DOHH2 (cell line): Measurements from ENCODE around the gene IRF2BPL.

ENCODE experiments used
- EZH2phosphoT487 ChIP-seq: fragments of 200-600 bp; sonication (generic); IDR thresholded peaks from 2 replicates; pipeline ENCODE4 v1.6.1; 2017; ENCODE audit warnings: borderline replicate concordance, mild to moderate bottlenecking, antibody characterized with exemption, low read length, moderate library complexity, mixed read lengths
- TF ChIP-seq, protein P1 (sequence below): fragments of 200-600 bp; sonication (generic); IDR thresholded peaks from one replicate; pipeline ENCODE4 v1.5.1; 2014; ENCODE audit warnings: antibody characterized with exemption, mild to moderate bottlenecking, low read depth, low read length; ENCODE audit not compliant: poor library complexity, severe bottlenecking

DNA sequence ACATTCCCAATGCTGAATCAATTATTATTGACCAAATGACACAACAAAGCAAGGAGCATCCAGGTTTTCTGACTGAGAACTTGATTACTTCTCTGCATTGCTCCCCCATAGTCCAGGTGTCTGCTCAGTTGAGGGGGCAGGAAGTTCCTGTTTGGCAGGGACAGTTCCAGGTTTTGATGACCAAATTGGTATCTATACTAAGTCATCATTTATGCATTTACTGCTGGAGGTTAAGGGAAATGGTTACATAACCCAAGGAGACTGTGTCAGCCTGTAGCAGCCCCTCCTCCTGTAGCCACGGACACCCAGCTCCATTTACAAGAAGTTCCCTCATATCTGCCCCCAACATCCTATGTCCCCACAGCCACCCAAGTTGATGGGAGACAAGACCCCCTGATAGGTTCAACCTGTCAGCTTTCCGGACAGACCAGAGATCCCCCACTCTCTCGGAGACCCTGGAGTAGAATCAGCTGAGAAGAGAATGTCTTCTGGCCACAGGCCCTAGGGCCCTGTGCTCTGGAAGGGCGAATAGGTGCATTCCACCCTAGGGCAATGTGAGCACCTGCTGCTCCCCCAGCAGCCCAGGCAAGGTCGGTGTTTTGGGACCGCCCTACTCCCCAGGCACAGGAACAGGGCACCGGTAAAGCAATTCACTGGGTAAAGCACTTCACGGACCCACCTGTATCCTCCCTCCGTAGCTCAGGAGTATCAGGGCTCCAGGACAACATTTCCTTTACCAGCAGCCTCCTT is 23.6 kb downstream of the IRF2BPL start:
- TF ChIP-seq, protein P1, sequence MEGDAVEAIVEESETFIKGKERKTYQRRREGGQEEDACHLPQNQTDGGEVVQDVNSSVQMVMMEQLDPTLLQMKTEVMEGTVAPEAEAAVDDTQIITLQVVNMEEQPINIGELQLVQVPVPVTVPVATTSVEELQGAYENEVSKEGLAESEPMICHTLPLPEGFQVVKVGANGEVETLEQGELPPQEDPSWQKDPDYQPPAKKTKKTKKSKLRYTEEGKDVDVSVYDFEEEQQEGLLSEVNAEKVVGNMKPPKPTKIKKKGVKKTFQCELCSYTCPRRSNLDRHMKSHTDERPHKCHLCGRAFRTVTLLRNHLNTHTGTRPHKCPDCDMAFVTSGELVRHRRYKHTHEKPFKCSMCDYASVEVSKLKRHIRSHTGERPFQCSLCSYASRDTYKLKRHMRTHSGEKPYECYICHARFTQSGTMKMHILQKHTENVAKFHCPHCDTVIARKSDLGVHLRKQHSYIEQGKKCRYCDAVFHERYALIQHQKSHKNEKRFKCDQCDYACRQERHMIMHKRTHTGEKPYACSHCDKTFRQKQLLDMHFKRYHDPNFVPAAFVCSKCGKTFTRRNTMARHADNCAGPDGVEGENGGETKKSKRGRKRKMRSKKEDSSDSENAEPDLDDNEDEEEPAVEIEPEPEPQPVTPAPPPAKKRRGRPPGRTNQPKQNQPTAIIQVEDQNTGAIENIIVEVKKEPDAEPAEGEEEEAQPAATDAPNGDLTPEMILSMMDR, result no peak
- no peak for TF ChIP-seq EZH2phosphoT487
